Uterus (tissue), 4 donors: Measurements from ENCODE around the gene MRPS15. TPM values are rescaled to one million over a fixed set of nuclear protein-coding genes. Genes with fewer than 3 reads are reported as not detected.
"Not testable (repeated sequence)": the region's sequence is repeated elsewhere in the genome, so short reads cannot be mapped to it uniquely, and the experiment has no call there.

Experiments
- DNase-seq, 2 donors: peaks; one replicate each; pipeline ENCODE4 v3.0.0-alpha.2; 2019 to 2020
- H3K27ac ChIP-seq, 2 donors: fragments of 200-600 bp; sonication (generic); 1 replicate in 1 of 2; 2 replicates in 1 of 2; pipeline ENCODE4 v1.5.1; 2016 to 2018
- H3K27me3 ChIP-seq, 2 donors: fragments of 200-600 bp; sonication (generic); one replicate each; pipeline ENCODE4 v1.5.1; 2018 to 2019; ENCODE audit warnings: control low read depth in 1 of 2
- H3K36me3 ChIP-seq, 2 donors: fragments of 200-600 bp; sonication (generic); one replicate each; pipeline ENCODE4 v1.5.1; 2019; ENCODE audit warnings: control low read depth in 1 of 2
- H3K4me1 ChIP-seq, 2 donors: fragments of 200-600 bp; sonication (generic); one replicate each; pipeline ENCODE4 v1.5.1; 2018 to 2019; ENCODE audit warnings: control low read depth in 1 of 2
- H3K4me3 ChIP-seq, 2 donors: fragments of 200-600 bp; sonication (generic); 1 replicate in 1 of 2; 2 replicates in 1 of 2; pipeline ENCODE4 v1.5.1; 2018 to 2019; ENCODE audit warnings: mild to moderate bottlenecking in 1 of 2
- H3K9me3 ChIP-seq, 2 donors: fragments of 200-600 bp; sonication (generic); one replicate each; pipeline ENCODE4 v1.5.1; 2019; ENCODE audit warnings: control low read depth in 1 of 2
- POLR2A ChIP-seq, 2 donors: fragments of 450-650 bp; IDR thresholded peaks; one replicate each; pipeline ENCODE4 v1.6.1; 2016; ENCODE audit warnings: antibody characterized with exemption in 2 of 2, mild to moderate bottlenecking in 1 of 2, moderate library complexity in 1 of 2
- intact Hi-C: fragments of 100-400 bp; cut with DNase I; formaldehyde crosslinking; loops from one replicate; pipeline ENCODE4 v1.15.1; 2023; ENCODE audit warnings: low total_unique reads
- total RNA-seq, 4 donors: library from RNA; depleted of rRNA in 3 of 4; stranded (reverse); fragments of >200 nt in 3 of 4; gene quantifications; one replicate each; pipeline versions ENCODE4 v1.1.0 to v1.2.4, GENCODE V29; 2014 to 2023
- TF ChIP-seq, protein P1 (sequence below), 4 experiments: fragments of 200-600 bp in 2 of 4; fragments of 450-650 bp in 2 of 4; sonication (generic) in 2 of 4; IDR thresholded peaks; one replicate each; pipeline ENCODE4 v1.5.1; 2016 to 2019; ENCODE audit warnings: antibody characterized with exemption in 4 of 4, mild to moderate bottlenecking in 2 of 4, moderate library complexity in 1 of 4
- donor health status: DM: yes; HTN: yes; CAD: no.

The MRPS15 gene
- total RNA-seq, 4 donors from 2014 or later = 25.0 to 43.5 (median 36.3) TPM

DNA sequence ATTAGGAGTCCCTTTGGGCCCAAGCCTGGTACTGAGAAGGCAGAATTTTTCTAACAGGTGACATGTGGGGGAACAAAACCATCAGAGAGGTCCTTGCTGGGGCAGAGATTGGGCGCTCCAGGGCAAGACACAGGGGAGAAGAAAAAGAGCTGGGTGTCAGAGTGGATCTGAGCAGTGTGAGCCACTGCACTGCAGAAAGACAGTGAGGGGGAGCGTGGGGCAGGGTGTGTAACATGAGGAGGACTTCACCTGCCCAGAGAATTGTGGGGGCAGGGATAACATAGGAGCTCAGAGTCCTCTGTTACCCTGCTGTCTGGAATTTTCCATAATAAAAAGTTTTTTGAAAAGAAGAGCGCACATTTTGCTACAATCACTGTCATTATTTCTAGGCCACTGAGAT is 44.1 kb upstream of the MRPS15 start:
- Histone ChIP-seq H3K4me1 (no peaks in the 10 kb centered on the region), H3K9me3 (no peaks in the 10 kb centered on the region), H3K4me3 (no peak overlapping the region), H3K27me3 (no peaks in the 10 kb centered on the region), H3K36me3 (no peaks in the 10 kb centered on the region), H3K27ac (no peak overlapping the region)
- TF ChIP-seq POLR2A (IDR thresholded peaks at IDR 0.05) = no peak
- intact Hi-C loops = no loop called here
- no peak for DNase-seq

DNA sequence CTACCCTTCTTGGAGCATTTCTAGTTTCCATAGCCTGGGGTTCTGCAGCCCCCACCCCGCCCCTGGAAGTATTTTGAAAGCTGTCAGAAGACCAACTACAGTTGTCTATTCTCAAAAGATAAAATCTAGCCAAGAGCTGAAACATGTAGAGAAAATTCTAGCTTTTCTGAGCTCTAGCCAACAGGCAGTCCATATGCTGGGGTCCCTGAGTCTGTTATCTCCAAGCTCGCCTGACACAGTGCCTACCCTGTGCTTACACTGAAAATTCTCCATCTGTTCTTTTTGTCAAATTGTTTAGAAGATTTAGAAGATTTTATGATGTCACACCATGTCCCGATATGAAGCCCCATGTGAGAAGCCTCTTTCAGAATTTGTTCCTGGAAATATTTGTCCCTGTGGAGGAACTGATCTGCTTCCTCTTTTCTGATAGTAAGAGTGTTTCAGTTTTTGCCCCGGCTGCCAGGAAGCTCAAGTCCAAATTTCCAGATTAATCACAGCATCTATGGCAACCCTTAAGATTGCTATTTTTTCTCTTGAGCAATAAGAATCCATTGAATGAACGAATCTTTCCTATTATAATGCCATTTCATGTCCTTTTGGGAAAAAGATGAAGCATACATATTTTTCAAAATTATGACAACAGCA is 42.2 kb upstream of the MRPS15 start:
- no peak for DNase-seq

DNA sequence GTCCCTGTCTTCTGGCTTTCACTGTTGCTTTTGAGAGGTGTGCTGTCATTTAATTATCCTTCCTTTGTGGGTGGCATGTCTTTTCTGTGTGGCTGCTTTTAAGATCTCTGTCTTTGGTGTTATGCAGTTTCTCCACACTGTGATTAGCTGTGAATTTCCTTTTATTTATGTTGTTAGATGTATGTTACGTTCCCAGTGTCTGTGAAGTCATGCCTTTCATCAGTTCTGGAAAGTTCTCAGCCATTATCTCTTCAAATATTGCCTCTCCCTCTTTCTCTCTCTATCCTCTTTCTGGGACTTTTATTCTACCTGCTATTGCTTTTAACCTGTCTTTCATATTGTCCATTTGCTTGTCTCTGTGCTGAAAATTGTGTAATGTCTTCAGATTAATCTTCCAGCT is 39.5 kb upstream of the MRPS15 start:
- Histone ChIP-seq H3K27ac (no peak overlapping the region), H3K36me3 (no peaks in the 10 kb centered on the region), H3K4me1 (no peaks in the 10 kb centered on the region), H3K4me3 (no peak overlapping the region), H3K9me3 (no peaks in the 10 kb centered on the region), H3K27me3 (no peaks in the 10 kb centered on the region)
- TF ChIP-seq POLR2A (IDR thresholded peaks at IDR 0.05) = no peak
- TF ChIP-seq, protein P1, sequence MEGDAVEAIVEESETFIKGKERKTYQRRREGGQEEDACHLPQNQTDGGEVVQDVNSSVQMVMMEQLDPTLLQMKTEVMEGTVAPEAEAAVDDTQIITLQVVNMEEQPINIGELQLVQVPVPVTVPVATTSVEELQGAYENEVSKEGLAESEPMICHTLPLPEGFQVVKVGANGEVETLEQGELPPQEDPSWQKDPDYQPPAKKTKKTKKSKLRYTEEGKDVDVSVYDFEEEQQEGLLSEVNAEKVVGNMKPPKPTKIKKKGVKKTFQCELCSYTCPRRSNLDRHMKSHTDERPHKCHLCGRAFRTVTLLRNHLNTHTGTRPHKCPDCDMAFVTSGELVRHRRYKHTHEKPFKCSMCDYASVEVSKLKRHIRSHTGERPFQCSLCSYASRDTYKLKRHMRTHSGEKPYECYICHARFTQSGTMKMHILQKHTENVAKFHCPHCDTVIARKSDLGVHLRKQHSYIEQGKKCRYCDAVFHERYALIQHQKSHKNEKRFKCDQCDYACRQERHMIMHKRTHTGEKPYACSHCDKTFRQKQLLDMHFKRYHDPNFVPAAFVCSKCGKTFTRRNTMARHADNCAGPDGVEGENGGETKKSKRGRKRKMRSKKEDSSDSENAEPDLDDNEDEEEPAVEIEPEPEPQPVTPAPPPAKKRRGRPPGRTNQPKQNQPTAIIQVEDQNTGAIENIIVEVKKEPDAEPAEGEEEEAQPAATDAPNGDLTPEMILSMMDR (IDR thresholded peaks at IDR 0.05) = no peak
- DNase-seq = no peak
- intact Hi-C loops = no loop called here

More for the DNA sequence above, 42.2 kb upstream of the MRPS15 start:
- intact Hi-C loops = no loop called here
- no peaks in the 10 kb centered on the region for H3K4me1 ChIP-seq
- no peaks in the 10 kb centered on the region for H3K9me3 ChIP-seq
- H3K27me3 ChIP-seq = no peaks in the 10 kb centered on the region
- TF ChIP-seq, protein P1 (IDR thresholded peaks at IDR 0.05) = no peak
- no peak for TF ChIP-seq POLR2A (IDR thresholded peaks at IDR 0.05)
- H3K27ac ChIP-seq = no peak overlapping the region
- no peaks in the 10 kb centered on the region for H3K36me3 ChIP-seq
- no peak overlapping the region for H3K4me3 ChIP-seq

DNA sequence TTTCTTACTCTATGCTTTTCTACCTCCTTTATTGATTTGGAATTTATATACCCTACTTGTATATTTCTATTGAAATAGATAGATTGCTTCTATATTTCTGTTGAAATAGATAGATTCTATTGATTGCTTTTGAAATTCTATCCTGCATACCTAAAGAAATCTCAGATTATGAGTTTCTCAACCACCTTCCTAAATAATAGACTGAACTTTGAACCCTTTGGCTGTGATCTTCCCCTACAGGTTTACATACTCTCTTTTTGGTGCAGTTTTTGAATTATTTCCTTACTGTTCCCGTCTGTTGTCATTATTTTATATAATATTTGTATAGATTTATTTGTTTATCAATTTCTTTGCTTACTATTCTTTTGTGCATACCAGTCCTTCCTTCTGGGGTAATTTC is 39.0 kb upstream of the MRPS15 start:
- no peaks in the 10 kb centered on the region for H3K36me3 ChIP-seq
- intact Hi-C loops = no loop called here
- H3K9me3 ChIP-seq = no peaks in the 10 kb centered on the region
- no peak for TF ChIP-seq POLR2A (IDR thresholded peaks at IDR 0.05)
- TF ChIP-seq, protein P1 (IDR thresholded peaks at IDR 0.05) = no peak
- no peak for DNase-seq
- no peak overlapping the region for H3K27ac ChIP-seq
- H3K4me1 ChIP-seq = no peaks in the 10 kb centered on the region
- H3K27me3 ChIP-seq = no peaks in the 10 kb centered on the region
- no peak overlapping the region for H3K4me3 ChIP-seq

DNA sequence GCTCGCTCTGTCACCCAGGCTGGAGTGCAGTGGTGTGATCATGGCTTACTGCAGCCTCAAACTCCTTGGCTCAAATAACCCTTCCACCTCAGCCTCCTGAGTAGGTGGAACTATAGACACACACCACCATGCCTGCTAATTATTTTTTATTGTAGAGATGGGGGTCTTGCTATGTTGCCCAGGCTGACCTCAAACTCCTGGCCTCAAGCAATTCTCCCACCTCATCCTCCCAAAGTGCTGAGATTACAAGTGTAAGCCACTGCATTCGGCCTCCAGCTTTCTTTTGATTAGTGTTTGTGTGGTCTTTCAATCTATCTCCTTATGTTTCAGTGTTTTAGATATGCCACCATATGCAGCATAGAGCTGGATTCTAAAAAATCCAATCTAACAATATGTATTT is 38.4 kb upstream of the MRPS15 start:
- DNase-seq = no peak
- no peaks in the 10 kb centered on the region for H3K36me3 ChIP-seq
- H3K4me1 ChIP-seq = no peaks in the 10 kb centered on the region
- intact Hi-C loops = no loop called here
- no peaks in the 10 kb centered on the region for H3K27me3 ChIP-seq
- H3K4me3 ChIP-seq = no peak overlapping the region
- no peak overlapping the region for H3K27ac ChIP-seq
- no peaks in the 10 kb centered on the region for H3K9me3 ChIP-seq
- TF ChIP-seq, protein P1 (IDR thresholded peaks at IDR 0.05) = no peak
- no peak for TF ChIP-seq POLR2A (IDR thresholded peaks at IDR 0.05)

DNA sequence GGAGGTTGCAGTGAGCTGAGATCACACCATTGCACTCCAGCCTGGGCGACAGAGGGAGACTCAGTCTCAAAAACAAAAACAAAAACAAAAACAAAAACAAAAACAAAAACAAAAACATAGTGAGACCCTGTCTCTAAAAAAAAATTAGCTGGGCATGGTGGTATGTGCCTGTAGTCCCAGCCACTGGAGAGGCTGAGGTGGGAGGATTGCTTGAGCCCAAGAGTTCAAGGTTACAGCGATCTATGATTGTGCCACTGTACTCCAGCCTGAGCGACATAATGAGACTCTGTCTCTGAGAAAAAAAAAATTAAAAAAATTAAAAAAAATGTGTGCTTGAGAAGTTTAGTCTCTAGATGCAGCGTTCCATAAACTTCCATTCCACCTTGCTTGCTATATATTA is 37.7 kb upstream of the MRPS15 start:
- intact Hi-C loops, DNase-seq, H3K27ac ChIP-seq, H3K4me1 ChIP-seq, H3K36me3 ChIP-seq, H3K4me3 ChIP-seq, H3K27me3 ChIP-seq, H3K9me3 ChIP-seq: not testable (repeated sequence)
